Thymus (tissue), 11 donors: Measurements from ENCODE around the gene ST6GALNAC6. TPM values are rescaled to one million over a fixed set of nuclear protein-coding genes. Genes with fewer than 3 reads are reported as not detected.
"Not testable (repeated sequence)": the region's sequence is repeated elsewhere in the genome, so short reads cannot be mapped to it uniquely, and the experiment has no call there.

Experiments used
- DNase-seq, 9 donors: peaks; one replicate each; pipeline ENCODE4 v3.0.0-alpha.2; 2013; ENCODE audit warnings: low spot score in 9 of 9, low read depth in 6 of 9, missing footprints in 1 of 9
- H3K27ac ChIP-seq, 2 donors: one replicate each; pipeline ENCODE4 v1.5.1; 2013; ENCODE audit warnings: control low read depth in 1 of 2, low read depth in 1 of 2, low read length in 1 of 2, mild to moderate bottlenecking in 1 of 2, moderate library complexity in 1 of 2
- H3K27me3 ChIP-seq, 2 donors: one replicate each; pipeline ENCODE4 v1.5.1; 2013; ENCODE audit warnings: low read length in 1 of 2; ENCODE audit not compliant: control insufficient read depth in 2 of 2, insufficient read depth in 1 of 2
- H3K36me3 ChIP-seq, 2 donors: one replicate each; pipeline ENCODE4 v1.5.1; 2013; ENCODE audit warnings: low read length in 1 of 2, mild to moderate bottlenecking in 1 of 2, moderate library complexity in 1 of 2; ENCODE audit not compliant: control insufficient read depth in 2 of 2, insufficient read depth in 2 of 2
- H3K4me1 ChIP-seq, 2 donors: one replicate each; pipeline ENCODE4 v1.5.1; 2013; ENCODE audit warnings: low read length in 2 of 2; ENCODE audit not compliant: control insufficient read depth in 2 of 2, insufficient read depth in 2 of 2
- H3K4me3 ChIP-seq, 2 donors: one replicate each; pipeline ENCODE4 v1.5.1; 2013; ENCODE audit warnings: low read length in 2 of 2, control low read depth in 1 of 2, mild to moderate bottlenecking in 1 of 2
- H3K9me3 ChIP-seq, 2 donors: one replicate each; pipeline ENCODE4 v1.5.1; 2013; ENCODE audit warnings: low read length in 1 of 2, mild to moderate bottlenecking in 1 of 2; ENCODE audit not compliant: control insufficient read depth in 2 of 2, insufficient read depth in 1 of 2
- WGBS: extraction: QIAGEN DNeasy Blood & Tissue Kit; methylation state at CpG from one replicate; pipeline ENCODE4 v1.1.7; 2013; 5-methylcytosine and 5-hydroxymethylcytosine counted together
- polyA plus RNA-seq: library from polyadenylated mRNA; stranded (reverse); fragments of 200-250 nt; gene quantifications from one replicate; pipeline ENCODE4 v1.2.3, GENCODE V29; 2013
- total RNA-seq: library from RNA; stranded (reverse); fragments of 120-200 nt; gene quantifications from one replicate; pipeline ENCODE4 v1.2.4, GENCODE V29; 2013
- donor health status: healthy.

ST6GALNAC6 gene
- total and polyA plus RNA-seq, 2 donors, result 16.2 to 42.8 TPM

DNA sequence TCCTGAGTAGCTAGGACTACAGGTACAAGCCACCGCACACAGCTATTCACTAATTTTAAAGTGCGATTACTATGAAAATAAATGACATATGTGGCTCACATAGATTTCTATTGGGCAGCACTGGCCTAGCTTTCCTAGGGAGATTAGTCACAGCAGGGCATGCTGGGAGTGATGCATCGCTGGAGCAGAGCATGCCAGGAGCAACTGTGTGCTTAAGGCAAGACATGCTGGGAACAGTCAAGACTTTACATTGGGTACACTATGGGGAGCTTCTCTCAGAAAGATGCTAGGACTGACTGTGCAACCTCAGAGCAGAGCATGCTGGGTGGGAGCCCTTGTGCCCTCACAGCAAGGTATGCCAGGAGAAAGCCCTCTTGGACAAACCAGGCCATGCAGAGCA is 9.3 kb downstream of the ST6GALNAC6 start:
- no peak for DNase-seq
- Histone ChIP-seq H3K4me1 (no peaks in the 10 kb centered on the region), H3K4me3 (no peak overlapping the region), H3K36me3 (peaks cover 49 to 54% of the 10 kb centered on the region in 2 donors), H3K27me3 (no peaks in the 10 kb centered on the region), H3K27ac (no peak overlapping the region), H3K9me3 (peaks cover 8 to 22% of the 10 kb centered on the region in 2 donors)
- whole genome bisulfite sequencing, result 98% methylated on average over 3 of the region's 3 CpGs

DNA sequence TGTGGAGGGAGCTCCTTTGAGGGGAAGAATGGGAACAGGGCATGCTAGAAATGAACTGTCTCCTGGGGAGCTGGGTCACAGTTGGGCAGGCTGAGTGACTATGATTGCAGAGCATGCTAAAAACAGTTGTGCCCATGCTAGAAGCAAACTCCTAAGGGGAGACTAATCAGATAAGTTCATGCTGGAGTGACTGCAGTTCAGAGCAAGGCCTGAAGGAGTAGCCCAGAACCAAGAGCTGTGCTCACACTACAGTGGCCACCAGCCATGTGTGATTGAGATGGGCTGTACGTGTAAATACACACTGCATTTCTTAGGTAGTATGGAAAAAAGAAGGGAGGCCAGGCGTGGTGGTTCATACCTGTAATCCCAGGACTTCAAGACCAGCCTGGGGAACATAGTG is 11.6 kb downstream of the ST6GALNAC6 start:
- no peak for DNase-seq
- Histone ChIP-seq H3K36me3 (peaks cover 30 to 35% of the 10 kb centered on the region in 2 donors), H3K27ac (no peak overlapping the region), H3K27me3 (no peaks in the 10 kb centered on the region), H3K4me3 (no peak overlapping the region), H3K9me3 (peaks cover 1 to 2% of the 10 kb centered on the region in 2 donors), H3K4me1 (peaks cover 4 to 8% of the 10 kb centered on the region in 2 donors)
- 95% methylated on average over 2 of the region's 2 CpGs for WGBS

GRCh38 chr9:127886401-127886972 is 12.9 kb downstream of the ST6GALNAC6 start:
- no peak for DNase-seq
- Histone ChIP-seq H3K9me3 (no peaks in the 10 kb centered on the region), H3K4me1 (peaks cover 7 to 12% of the 10 kb centered on the region in 2 donors), H3K27me3 (no peaks in the 10 kb centered on the region), H3K36me3 (peaks cover 28 to 31% of the 10 kb centered on the region in 2 donors), H3K27ac (no peak overlapping the region), H3K4me3 (no peak overlapping the region)
- 97% methylated on average over 18 of the region's 18 CpGs for WGBS

- no peak overlapping the region for H3K4me3 ChIP-seq
- DNase-seq, result no peak
- H3K4me1 ChIP-seq, result peaks cover 7 to 12% of the 10 kb centered on the region in 2 donors
- no peaks in the 10 kb centered on the region for H3K9me3 ChIP-seq
- H3K27ac ChIP-seq, result no peak overlapping the region
- no peaks in the 10 kb centered on the region for H3K27me3 ChIP-seq
- 90% methylated on average over 13 of the region's 13 CpGs for WGBS
- H3K36me3 ChIP-seq, result peaks cover 24 to 29% of the 10 kb centered on the region in 2 donors
Measured at GRCh38 chr9:127885508-127886281, 13.7 kb downstream of the ST6GALNAC6 start.

DNA sequence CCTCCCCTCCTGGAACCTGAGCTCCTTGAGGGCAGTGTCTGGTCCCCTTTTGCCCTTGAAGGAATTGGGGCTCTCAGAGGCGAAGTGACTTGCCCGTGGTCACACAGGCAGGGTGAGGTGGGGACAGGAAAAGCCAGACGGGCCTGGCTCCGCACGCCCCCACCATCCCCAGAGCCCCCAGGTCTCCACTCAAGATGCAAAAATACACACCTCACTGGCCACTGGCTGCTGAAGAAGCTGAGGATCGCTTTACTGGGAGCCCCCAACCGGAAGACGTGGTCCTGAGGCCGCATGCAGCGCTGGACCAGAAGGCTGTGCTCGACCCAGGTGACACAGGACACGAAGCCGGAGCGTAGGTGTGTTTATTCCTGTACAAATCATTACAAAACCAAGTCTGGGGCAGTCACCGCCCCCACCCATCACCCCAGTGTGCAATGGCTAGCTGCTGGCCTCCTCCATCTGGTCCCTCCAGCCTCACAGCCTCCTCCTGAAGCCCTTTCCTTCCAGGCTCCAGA is 14.4 kb downstream of the ST6GALNAC6 start:
- 84% methylated on average over 15 of the region's 15 CpGs for WGBS
- peaks cover 17 to 22% of the 10 kb centered on the region in 2 donors for H3K36me3 ChIP-seq
- no peak overlapping the region for H3K27ac ChIP-seq
- H3K4me1 ChIP-seq, result peaks cover 7 to 12% of the 10 kb centered on the region in 2 donors
- DNase-seq, result no peak
- no peak overlapping the region for H3K4me3 ChIP-seq
- H3K27me3 ChIP-seq, result no peaks in the 10 kb centered on the region
- H3K9me3 ChIP-seq, result no peaks in the 10 kb centered on the region

DNA sequence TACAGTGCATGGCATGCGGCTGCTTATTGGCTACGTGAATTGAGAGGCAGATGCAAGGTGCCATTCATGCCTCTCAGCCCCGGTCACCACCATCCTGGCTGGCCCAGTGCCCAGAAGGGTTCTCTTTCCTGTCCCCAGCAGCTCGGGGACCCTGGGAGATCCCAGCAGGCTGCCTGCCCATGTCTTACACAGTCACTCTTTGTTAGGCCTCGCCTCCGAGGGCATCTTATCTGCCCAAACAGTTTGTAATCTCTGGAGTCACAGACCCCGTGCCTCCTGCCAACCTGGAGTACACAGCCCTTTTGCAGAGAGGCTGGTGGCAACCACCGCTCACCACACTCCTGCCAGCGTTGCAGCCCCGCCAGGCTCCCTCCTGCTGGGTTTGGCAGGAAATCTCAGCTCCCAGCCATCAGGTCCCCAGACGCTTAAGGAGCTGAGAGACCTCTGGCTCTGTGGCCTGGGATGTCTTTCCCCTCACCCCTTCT is 14.9 kb downstream of the ST6GALNAC6 start:
- Histone ChIP-seq H3K4me3 (no peak overlapping the region), H3K27ac (no peak overlapping the region), H3K9me3 (no peaks in the 10 kb centered on the region), H3K36me3 (peaks cover 17 to 21% of the 10 kb centered on the region in 2 donors), H3K27me3 (no peaks in the 10 kb centered on the region), H3K4me1 (peaks cover 7 to 12% of the 10 kb centered on the region in 2 donors)
- DNase-seq, result no peak
- WGBS, result 37% methylated on average over 11 of the region's 11 CpGs

DNA sequence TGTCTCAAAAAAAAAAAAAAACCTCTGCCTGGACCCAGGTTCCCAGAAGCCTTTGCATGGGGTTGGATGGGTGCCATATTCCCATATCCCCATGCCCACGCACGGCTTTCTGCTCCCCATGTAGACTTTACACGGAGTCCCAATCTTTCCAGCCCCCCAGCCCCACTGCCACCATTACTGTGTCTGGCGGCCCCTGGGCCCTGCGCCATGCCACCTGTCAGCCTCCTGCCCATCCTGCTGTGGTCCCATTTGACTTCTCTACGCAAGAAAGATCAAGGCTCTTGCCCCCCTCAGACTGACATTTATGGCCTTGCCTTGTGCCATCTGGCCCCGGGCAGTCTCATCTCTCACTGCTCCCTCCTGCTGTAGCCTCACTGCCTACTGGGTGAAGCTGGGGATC is 15.4 kb downstream of the ST6GALNAC6 start:
- peaks cover 0 to 2% of the 10 kb centered on the region in 2 donors for H3K27me3 ChIP-seq
- no peak overlapping the region for H3K4me3 ChIP-seq
- no peak for DNase-seq
- H3K36me3 ChIP-seq, result peaks cover 17 to 21% of the 10 kb centered on the region in 2 donors
- peaks cover 7 to 12% of the 10 kb centered on the region in 2 donors for H3K4me1 ChIP-seq
- 97% methylated on average over 7 of the region's 7 CpGs for WGBS
- H3K9me3 ChIP-seq, result no peaks in the 10 kb centered on the region
- no peak overlapping the region for H3K27ac ChIP-seq

DNA sequence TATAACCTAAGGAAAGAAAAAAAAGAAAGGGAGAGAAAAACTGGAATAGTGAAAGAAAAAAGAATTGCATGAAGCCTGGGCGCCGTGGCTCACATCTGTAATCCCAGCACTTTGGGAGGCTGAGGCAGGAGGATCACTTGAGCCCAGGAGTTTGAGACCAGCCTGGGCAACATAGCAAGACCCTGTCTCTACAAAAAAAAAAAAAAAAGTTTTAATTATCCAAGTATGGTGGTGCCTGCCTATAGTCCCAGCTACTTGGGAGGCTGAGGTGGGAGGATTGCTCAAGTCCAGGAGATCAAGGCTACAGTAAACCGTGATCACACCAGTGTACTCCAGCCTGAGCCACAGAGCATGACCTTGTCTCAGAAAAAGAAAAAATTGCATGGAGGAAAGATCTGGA is 17.7 kb downstream of the ST6GALNAC6 start:
- H3K9me3 ChIP-seq, DNase-seq, H3K27ac ChIP-seq, H3K4me3 ChIP-seq: not testable (repeated sequence)
- 95% methylated on average over 3 of the region's 3 CpGs for WGBS
- Histone ChIP-seq H3K36me3 (peaks cover 6 to 14% of the 10 kb centered on the region in 2 donors), H3K27me3 (peaks cover 14 to 24% of the 10 kb centered on the region in 2 donors), H3K4me1 (peaks cover 7 to 14% of the 10 kb centered on the region in 2 donors)

GRCh38 chr9:127880143-127880542 is 19.3 kb downstream of the ST6GALNAC6 start:
- WGBS, result 82% methylated on average over 8 of the region's 8 CpGs
- no peak for DNase-seq
- H3K4me3 ChIP-seq, result no peak overlapping the region
- no peak overlapping the region for H3K27ac ChIP-seq
- H3K36me3 ChIP-seq, result peaks cover 4 to 7% of the 10 kb centered on the region in 2 donors
- no peaks in the 10 kb centered on the region for H3K9me3 ChIP-seq
- peaks cover 7 to 17% of the 10 kb centered on the region in 2 donors for H3K4me1 ChIP-seq
- peaks cover 15 to 30% of the 10 kb centered on the region in 2 donors for H3K27me3 ChIP-seq
